Neural cell (in vitro differentiated cells): ENCODE data around the gene RANBP9.

Experiments used
- CTCF ChIP-seq: fragments of 450-650 bp; IDR thresholded peaks from 2 replicates; pipeline ENCODE4 v1.5.1; 2014; ENCODE audit warnings: antibody characterized with exemption, mild to moderate bottlenecking, moderate library complexity; ENCODE audit not compliant: poor library complexity, severe bottlenecking
- EP300 ChIP-seq: fragments of 450-650 bp; conservative IDR thresholded peaks from 2 replicates; pipeline ENCODE4 v1.6.1; 2014; ENCODE audit warnings: antibody characterized with exemption, mild to moderate bottlenecking, moderate library complexity; ENCODE audit not compliant: poor library complexity, severe bottlenecking
- EZH2 ChIP-seq: fragments of 200-600, 300-800 bp; shearing (Covaris generic), sonication (generic); IDR thresholded peaks from 2 replicates; pipeline ENCODE4 v1.6.1; 2014; ENCODE audit warnings: antibody characterized with exemption, low read length, borderline replicate concordance, mild to moderate bottlenecking; ENCODE audit not compliant: insufficient read depth, poor library complexity, severe bottlenecking
- POLR2AphosphoS5 ChIP-seq: IDR thresholded peaks from 2 replicates; pipeline ENCODE4 v1.6.1; 2012
- RAD21 ChIP-seq: fragments of 450-650 bp; conservative IDR thresholded peaks from 2 replicates; pipeline ENCODE4 v1.6.1; 2014; ENCODE audit warnings: antibody characterized with exemption, mild to moderate bottlenecking, moderate library complexity
- TAF1 ChIP-seq: IDR thresholded peaks from 2 replicates; pipeline ENCODE4 v1.6.1; 2012; ENCODE audit warnings: low read depth
- TF ChIP-seq, protein P1 (sequence below): IDR thresholded peaks from 2 replicates; pipeline ENCODE4 v1.6.1; 2012; ENCODE audit warnings: borderline replicate concordance

- TF ChIP-seq CTCF (no peak), POLR2AphosphoS5 (no peak), EZH2 (no peak), EP300 (no peak), RAD21 (no peak), TAF1 (no peak)
- TF ChIP-seq, protein P1, sequence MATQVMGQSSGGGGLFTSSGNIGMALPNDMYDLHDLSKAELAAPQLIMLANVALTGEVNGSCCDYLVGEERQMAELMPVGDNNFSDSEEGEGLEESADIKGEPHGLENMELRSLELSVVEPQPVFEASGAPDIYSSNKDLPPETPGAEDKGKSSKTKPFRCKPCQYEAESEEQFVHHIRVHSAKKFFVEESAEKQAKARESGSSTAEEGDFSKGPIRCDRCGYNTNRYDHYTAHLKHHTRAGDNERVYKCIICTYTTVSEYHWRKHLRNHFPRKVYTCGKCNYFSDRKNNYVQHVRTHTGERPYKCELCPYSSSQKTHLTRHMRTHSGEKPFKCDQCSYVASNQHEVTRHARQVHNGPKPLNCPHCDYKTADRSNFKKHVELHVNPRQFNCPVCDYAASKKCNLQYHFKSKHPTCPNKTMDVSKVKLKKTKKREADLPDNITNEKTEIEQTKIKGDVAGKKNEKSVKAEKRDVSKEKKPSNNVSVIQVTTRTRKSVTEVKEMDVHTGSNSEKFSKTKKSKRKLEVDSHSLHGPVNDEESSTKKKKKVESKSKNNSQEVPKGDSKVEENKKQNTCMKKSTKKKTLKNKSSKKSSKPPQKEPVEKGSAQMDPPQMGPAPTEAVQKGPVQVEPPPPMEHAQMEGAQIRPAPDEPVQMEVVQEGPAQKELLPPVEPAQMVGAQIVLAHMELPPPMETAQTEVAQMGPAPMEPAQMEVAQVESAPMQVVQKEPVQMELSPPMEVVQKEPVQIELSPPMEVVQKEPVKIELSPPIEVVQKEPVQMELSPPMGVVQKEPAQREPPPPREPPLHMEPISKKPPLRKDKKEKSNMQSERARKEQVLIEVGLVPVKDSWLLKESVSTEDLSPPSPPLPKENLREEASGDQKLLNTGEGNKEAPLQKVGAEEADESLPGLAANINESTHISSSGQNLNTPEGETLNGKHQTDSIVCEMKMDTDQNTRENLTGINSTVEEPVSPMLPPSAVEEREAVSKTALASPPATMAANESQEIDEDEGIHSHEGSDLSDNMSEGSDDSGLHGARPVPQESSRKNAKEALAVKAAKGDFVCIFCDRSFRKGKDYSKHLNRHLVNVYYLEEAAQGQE, result no peak
Observed at GRCh38 chr6:13687917-13688351, 23.7 kb downstream of the RANBP9 start.
